Measurements from ENCODE around the gene NCR3LG1.

GRCh38 chr11:17386331-17387084 lies 34.9 kb downstream of the NCR3LG1 start:
- TF ChIP-seq FOXA1 (IDR thresholded peaks at IDR 0.05) (no peak), CTCF (IDR thresholded peaks at IDR 0.05; ENCODE audit: low read depth, low read length, missing input control) (peak; percentile 68), JUND (IDR thresholded peaks at IDR 0.05) (no peak), HNF4G (IDR thresholded peaks at IDR 0.05) (no peak), MAX (IDR thresholded peaks at IDR 0.05) (no peak), TAF1 (conservative IDR thresholded peaks at IDR 0.05) (no peak), REST (IDR thresholded peaks at IDR 0.05) (no peak)
